K562 (cell line): ENCODE results near the gene PIK3R1. TPM values are rescaled to one million over a fixed set of nuclear protein-coding genes. Genes with fewer than 3 reads are reported as not detected.

Experiments used
- BCOR ChIP-seq: fragments of 450-650 bp; IDR thresholded peaks from 2 replicates; pipeline ENCODE4 v1.6.1; 2016
- CHD2 ChIP-seq: IDR thresholded peaks from 2 replicates; pipeline ENCODE4 v1.6.1; 2011; ENCODE audit warnings: low read depth, low read length
- CREB3L1 ChIP-seq: fragments of 450-650 bp; IDR thresholded peaks from 2 replicates; pipeline ENCODE4 v1.6.1; 2014; ENCODE audit warnings: low read depth, mild to moderate bottlenecking, moderate library complexity, borderline replicate concordance
- GABPB1 ChIP-seq: sonication (generic); formaldehyde crosslinking; IDR thresholded peaks from 2 replicates; pipeline ENCODE4 v1.8.0; 2022; ENCODE audit warnings: mild to moderate bottlenecking, missing genetic modification reagents
- HES1 ChIP-seq: fragments of 450-650 bp; IDR thresholded peaks from 2 replicates; pipeline ENCODE4 v1.6.1; 2016; ENCODE audit warnings: low read depth, mild to moderate bottlenecking, moderate library complexity
- JUND ChIP-seq, 2 experiments: IDR thresholded peaks; 2 replicates in 1 of 2; 3 replicates in 1 of 2; pipeline ENCODE4 v1.6.1; 2011; ENCODE audit warnings: borderline replicate concordance in 2 of 2, low read depth in 2 of 2, low read length in 2 of 2, improper control_type of control experiment in 1 of 2, missing biosample characterization in 1 of 2, missing genetic modification characterization in 1 of 2, missing genetic modification reagents in 1 of 2
- MECOM ChIP-seq: fragments of 250-450 bp; sonication (Bioruptor Pico); IDR thresholded peaks from 2 replicates; pipeline ENCODE4 v1.8.0; 2022; ENCODE audit warnings: inconsistent platforms
- NFATC3 ChIP-seq: fragments of 450-650 bp; IDR thresholded peaks from 2 replicates; pipeline ENCODE4 v1.6.1; 2017; ENCODE audit warnings: mild to moderate bottlenecking
- PCBP2 ChIP-seq: fragments of 200-400 bp; formaldehyde crosslinking; IDR thresholded peaks from 2 replicates; pipeline ENCODE4 v1.6.1; 2018; ENCODE audit warnings: low read length, low read depth, mild to moderate bottlenecking, moderate library complexity; ENCODE audit not compliant: poor library complexity, severe bottlenecking
- PKNOX1 ChIP-seq: fragments of 450-650 bp; IDR thresholded peaks from 2 replicates; pipeline ENCODE4 v1.6.1; 2016
- RBBP5 ChIP-seq: fragments of 200-600 bp; sonication (generic); IDR thresholded peaks from 2 replicates; pipeline ENCODE4 v1.6.1; 2012; ENCODE audit warnings: borderline replicate concordance, mild to moderate bottlenecking, low read length, control low read depth, inconsistent platforms; ENCODE audit not compliant: insufficient read depth, poor library complexity, severe bottlenecking
- RCOR1 ChIP-seq, 2 experiments: IDR thresholded peaks; 2 replicates each; pipeline ENCODE4 v1.6.1; 2012; ENCODE audit warnings: low read depth in 2 of 2, low read length in 2 of 2, borderline replicate concordance in 1 of 2, improper control_type of control experiment in 1 of 2
- SIX5 ChIP-seq, 2 experiments: IDR thresholded peaks; 2 replicates each; pipeline ENCODE4 v1.6.1; 2011; ENCODE audit warnings: low read length in 2 of 2, borderline replicate concordance in 1 of 2, low read depth in 1 of 2, mild to moderate bottlenecking in 1 of 2, moderate library complexity in 1 of 2; ENCODE audit not compliant: insufficient read depth in 1 of 2
- ZBED1 ChIP-seq: IDR thresholded peaks from 2 replicates; pipeline ENCODE4 v1.6.1; 2014
- ZBTB2 ChIP-seq: fragments of 450-650 bp; IDR thresholded peaks from 2 replicates; pipeline ENCODE4 v1.6.1; 2016; ENCODE audit warnings: antibody characterized with exemption
- ZKSCAN8 ChIP-seq: fragments of 200-800 bp; sonication (Bioruptor generic); IDR thresholded peaks from 2 replicates; pipeline ENCODE4 v1.6.1; 2016; ENCODE audit warnings: missing genetic modification characterization, missing compliant biosample characterization
- ZNF175 ChIP-seq: fragments of 200-800 bp; sonication (Bioruptor generic); IDR thresholded peaks from 2 replicates; pipeline ENCODE4 v1.6.1; 2016; ENCODE audit warnings: low read depth, mild to moderate bottlenecking, missing genetic modification characterization, missing compliant biosample characterization
- ZNF347 ChIP-seq: fragments of 450-650 bp; formaldehyde crosslinking; IDR thresholded peaks from 2 replicates; pipeline ENCODE4 v1.4.0; 2020; ENCODE audit warnings: low read depth, mild to moderate bottlenecking, moderate library complexity
- ZNF77 ChIP-seq: fragments of 250-450 bp; sonication (Bioruptor Pico); IDR thresholded peaks from 2 replicates; pipeline ENCODE4 v1.5.0; 2020
- ZSCAN29 ChIP-seq: fragments of 450-650 bp; IDR thresholded peaks from 2 replicates; pipeline ENCODE4 v1.6.1; 2017
- polyA plus RNA-seq, 8 experiments: library from polyadenylated mRNA; depleted of rRNA in 4 of 8; stranded (reverse) in 5 of 8; unstranded in 3 of 8; fragments of >200 nt; fragmentation: Nextera tagmentation in 2 of 8; fragmentation: Illumina TruSeq in 1 of 8; extraction: Ambion mirVana in 2 of 8; extraction: Trizol in 1 of 8; gene quantifications; 2 replicates each; pipeline versions ENCODE4 v1.2.1 to v1.2.3, GENCODE V29; 2011 to 2014; ENCODE audit warnings: inconsistent platforms in 1 of 8, missing spikeins in 1 of 8
- total RNA-seq, 7 experiments: library from RNA; depleted of rRNA in 6 of 7; stranded (reverse); fragments of >200 nt in 6 of 7; fragmentation: Illumina TruSeq in 2 of 7; extraction: Trizol in 2 of 7; gene quantifications; 2 replicates each; pipeline versions ENCODE4 v1.2.1 to v1.2.3, GENCODE V29; 2011 to 2021; ENCODE audit warnings: low replicate concordance in 1 of 7
- TF ChIP-seq, protein P1 (sequence below), 2 experiments: fragments of 450-650 bp in 1 of 2; sonication (generic) in 1 of 2; formaldehyde crosslinking in 1 of 2; IDR thresholded peaks in 1 of 2; conservative IDR thresholded peaks in 1 of 2; 2 replicates each; pipeline versions ENCODE4 v1.6.1 to v1.8.1; 2016 to 2023; ENCODE audit warnings: mild to moderate bottlenecking in 2 of 2, moderate library complexity in 2 of 2, inconsistent platforms in 1 of 2, missing genetic modification reagents in 1 of 2

PIK3R1 gene
- total and polyA plus RNA-seq, 9 of the 15 experiments (the other 6 are each of a cell fraction or from before 2014, with no cell fraction given): 1.1 to 9.7 (median 4.8) TPM

GRCh38 chr5:68225911-68226545, 10.5 kb downstream of the PIK3R1 start (continued):
- TF ChIP-seq CREB3L1 (no peak), PCBP2 (no peak), SIX5 (IDR thresholded peaks at IDR 0.05; ENCODE audit: borderline replicate concordance in 1 of 2, insufficient read depth in 1 of 2, low read depth in 1 of 2, low read length in 2 of 2) (no peak), PKNOX1 (no peak), MECOM (CRISPR knock-in tag) (no peak), ZNF347 (no peak), ZSCAN29 (no peak), RCOR1 (IDR thresholded peaks at IDR 0.05; ENCODE audit: borderline replicate concordance in 1 of 2, low read depth in 2 of 2, low read length in 2 of 2) (peak in 1 of 2 experiments; percentile 36; a peak in 1 of 4 replicates), ZBED1 (peak; percentile 78; the same call in 1 of the 2 replicates), NFATC3 (no peak), ZNF175 (CRISPR knock-in tag) (no peak), CHD2 (no peak), ZKSCAN8 (no peak), BCOR (no peak), GABPB1 (CRISPR knock-in tag) (no peak), JUND (IDR thresholded peaks at IDR 0.05; ENCODE audit: borderline replicate concordance, low read depth, low read length) (peak; percentile 58), JUND (tag; IDR thresholded peaks at IDR 0.05; ENCODE audit: borderline replicate concordance, low read depth, low read length) (peak; percentile 56; the same call in 1 of the 3 replicates), RBBP5 (no peak), ZNF77 (CRISPR knock-in tag) (no peak), HES1 (no peak), ZBTB2 (no peak)
- TF ChIP-seq, protein P1, sequence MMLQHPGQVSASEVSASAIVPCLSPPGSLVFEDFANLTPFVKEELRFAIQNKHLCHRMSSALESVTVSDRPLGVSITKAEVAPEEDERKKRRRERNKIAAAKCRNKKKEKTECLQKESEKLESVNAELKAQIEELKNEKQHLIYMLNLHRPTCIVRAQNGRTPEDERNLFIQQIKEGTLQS (IDR thresholded peaks at IDR 0.05): peak; percentile 58; the same call in 1 of the 2 replicates
- TF ChIP-seq, protein P1 (CRISPR knock-in tag; conservative IDR thresholded peaks at IDR 0.05): no peak
